Measurements from ENCODE around the gene NDUFV1.
"Not testable (repeated sequence)": the region's sequence is repeated elsewhere in the genome, so short reads cannot be mapped to it uniquely, and the experiment has no call there.

Gene NDUFV1

DNA sequence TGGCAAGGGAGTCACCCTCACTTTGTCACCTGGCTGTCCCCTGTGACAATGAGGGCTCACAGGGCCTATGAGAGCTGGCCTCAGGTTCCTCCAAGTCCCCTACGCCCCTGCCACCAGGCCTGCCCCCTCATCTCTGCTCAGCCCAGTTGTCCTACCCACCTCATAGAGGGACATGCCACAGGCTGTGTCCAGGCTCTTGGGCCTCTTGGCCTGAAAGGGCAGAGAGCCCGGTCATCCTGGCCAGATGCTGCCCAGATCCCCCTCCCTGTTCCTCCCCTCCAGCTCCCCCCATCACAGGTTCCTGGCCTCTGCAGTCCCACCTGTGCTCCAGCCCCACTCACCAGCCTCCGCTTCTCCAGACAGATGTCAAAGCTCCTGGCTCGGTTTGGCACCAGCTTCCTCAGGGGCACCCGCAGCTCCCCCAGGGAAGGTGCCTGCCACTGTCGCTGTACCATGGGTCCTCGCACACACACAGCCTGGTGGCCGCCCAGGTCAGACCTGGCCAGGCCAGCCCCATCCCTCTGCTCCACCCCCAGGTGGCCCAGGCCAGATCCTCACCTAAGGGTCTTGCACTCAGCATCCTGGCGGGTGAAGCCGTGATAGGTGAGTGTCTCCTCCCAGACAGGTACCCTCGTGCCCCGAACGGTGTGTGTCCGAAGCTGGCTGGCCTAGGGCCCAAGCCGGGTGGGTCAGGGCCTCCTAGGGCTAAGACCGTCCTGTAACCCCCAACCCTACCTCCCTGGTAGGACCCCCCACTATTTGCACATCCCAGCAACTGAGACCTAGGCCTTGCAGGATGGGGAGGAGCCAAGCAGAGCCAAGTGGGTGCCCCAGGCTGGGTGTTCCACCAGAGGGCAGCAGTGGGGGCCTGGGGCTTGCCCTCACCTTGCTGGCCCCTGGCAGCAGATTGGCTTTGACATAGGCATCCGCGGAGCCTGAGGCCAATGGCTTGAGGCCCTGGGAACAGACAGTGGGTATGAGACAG is 8.3 kb downstream of the NDUFV1 start:
- no peak for TF ChIP-seq TAF1 (IDR thresholded peaks at IDR 0.05; ENCODE audit: borderline replicate concordance, low read depth, low read length)
- no peak for TF ChIP-seq POLR2A (IDR thresholded peaks at IDR 0.05; ENCODE audit: low read depth, low read length)
- no peak for TF ChIP-seq POLR2AphosphoS5 (IDR thresholded peaks at IDR 0.05; ENCODE audit: low read depth, low read length)
- FAIRE-seq (peak; percentile 91), DNase-seq (ENCODE audit: insufficient read length) (peak; percentile 56)

DNA sequence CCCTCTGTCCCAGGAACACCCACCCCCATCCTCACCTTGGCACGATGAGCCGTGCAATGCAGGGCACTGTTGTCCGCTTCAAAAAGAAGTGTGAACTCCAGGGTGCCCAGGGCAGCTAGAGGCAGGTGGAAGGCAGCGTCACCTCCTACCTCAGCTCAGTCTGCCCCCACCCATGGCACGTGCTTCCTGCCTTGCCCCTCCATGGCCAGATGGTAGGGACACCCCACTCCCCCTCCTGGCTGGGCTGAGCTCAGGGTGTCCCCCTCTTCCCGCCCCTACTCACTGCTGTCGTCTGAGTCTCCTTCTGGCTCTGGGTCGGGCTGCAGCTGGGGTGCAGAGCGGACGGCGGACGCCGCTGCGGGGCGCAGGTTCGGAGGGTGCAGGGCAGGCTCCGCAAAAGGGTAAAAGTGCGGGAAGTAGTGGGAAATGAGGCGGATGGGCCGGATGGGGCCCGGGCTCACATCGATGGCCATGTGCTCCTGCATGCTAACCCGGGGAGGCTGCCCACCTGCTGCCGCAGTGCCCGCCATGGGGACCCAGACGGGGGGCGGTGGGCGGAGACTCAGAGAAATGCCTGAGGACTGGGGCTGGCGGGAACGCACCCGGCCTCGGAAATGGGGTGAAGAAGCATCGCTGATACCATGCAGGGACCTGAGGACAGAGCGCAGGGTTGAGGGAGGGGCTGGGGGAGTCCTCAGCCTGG is 9.1 kb downstream of the NDUFV1 start:
- FAIRE-seq (no peak), DNase-seq (ENCODE audit: insufficient read length) (no peak)

DNA sequence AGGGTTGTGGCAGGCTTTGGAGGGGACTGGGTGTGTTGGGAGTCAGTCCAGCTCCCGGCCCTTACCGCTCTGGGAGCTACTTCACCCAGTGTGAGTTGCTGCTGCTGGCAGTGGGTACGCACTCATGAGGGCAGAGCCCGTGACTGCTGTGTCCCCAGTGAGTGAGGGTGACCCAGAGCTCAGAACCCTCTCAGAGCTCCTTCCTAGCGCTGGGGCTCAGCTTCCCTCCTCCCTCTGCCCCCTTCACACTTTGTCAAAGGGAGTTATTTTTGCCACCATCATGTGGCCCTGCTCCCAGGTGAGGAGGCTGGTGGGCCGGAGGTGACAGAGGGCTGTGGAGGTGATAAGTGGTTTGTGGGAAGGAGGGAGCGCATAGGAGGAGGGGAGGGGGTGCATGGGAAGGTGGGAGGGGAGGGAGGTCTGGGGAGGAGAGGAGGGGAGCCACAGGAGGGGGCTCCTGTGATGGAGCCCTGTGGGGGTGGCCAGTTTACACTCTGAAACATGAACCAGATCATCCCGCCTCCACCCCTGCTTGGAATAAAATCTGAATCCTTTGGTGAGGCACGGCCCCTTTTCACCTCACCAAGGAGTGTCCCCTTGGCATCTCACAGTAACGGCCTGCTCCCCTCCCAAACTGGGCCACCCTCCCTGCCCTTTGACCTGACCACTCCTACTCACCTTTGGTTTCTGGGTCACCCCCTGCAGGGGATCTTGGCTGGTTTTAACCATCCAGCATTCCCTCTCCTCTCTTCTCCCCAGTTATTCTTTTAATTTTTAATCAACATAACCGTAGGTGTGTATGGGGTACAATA is 9.9 kb downstream of the NDUFV1 start:
- no peak for FAIRE-seq

More for the DNA sequence above, 9.1 kb downstream of the NDUFV1 start:
- TF ChIP-seq TAF1 (IDR thresholded peaks at IDR 0.05; ENCODE audit: borderline replicate concordance, low read depth, low read length) (no peak), POLR2A (IDR thresholded peaks at IDR 0.05; ENCODE audit: low read depth, low read length) (no peak), POLR2AphosphoS5 (IDR thresholded peaks at IDR 0.05; ENCODE audit: low read depth, low read length) (no peak)

DNA sequence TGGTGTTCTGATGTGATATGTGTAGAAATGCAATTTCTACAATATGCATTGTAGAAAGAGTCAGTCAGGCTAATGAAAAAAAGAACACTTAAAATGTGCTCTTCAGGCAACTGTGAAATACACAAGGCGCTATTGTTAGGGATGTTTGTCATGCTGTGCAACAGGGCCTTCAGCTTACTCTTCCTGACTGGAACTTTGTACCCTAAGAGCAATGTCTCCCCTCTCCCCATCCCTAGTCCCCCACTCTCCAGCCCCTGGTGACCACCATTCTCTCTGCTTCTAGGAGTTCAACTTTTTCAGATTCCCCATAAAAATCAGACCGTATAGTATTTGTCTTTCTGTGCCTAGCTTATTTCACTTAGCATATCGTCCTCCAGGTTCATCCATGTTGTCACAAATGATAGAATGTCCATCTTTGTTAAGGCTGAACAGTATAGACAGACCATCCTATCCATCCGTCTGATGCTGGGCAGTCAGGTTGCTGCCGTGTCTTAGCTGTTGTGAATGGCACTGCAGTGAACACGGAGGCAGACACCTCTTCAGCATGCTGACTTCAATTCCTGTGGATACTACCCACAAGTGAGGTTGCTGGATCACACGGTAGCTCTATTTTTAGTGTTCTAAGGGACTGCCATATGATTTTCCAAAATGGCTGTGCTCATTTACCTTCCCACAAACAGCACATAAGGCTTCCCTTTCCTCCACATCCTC is 10.7 kb downstream of the NDUFV1 start:
- no peak for TF ChIP-seq POLR2AphosphoS5 (IDR thresholded peaks at IDR 0.05; ENCODE audit: low read depth, low read length)
- TF ChIP-seq TAF1 (IDR thresholded peaks at IDR 0.05; ENCODE audit: borderline replicate concordance, low read depth, low read length) = no peak
- no peak for TF ChIP-seq POLR2A (IDR thresholded peaks at IDR 0.05; ENCODE audit: low read depth, low read length)
- FAIRE-seq = no peak

More for the DNA sequence above, 9.9 kb downstream of the NDUFV1 start:
- no peak for DNase-seq (ENCODE audit: insufficient read length)
- no peak for TF ChIP-seq TAF1 (IDR thresholded peaks at IDR 0.05; ENCODE audit: borderline replicate concordance, low read depth, low read length)
- no peak for TF ChIP-seq POLR2AphosphoS5 (IDR thresholded peaks at IDR 0.05; ENCODE audit: low read depth, low read length)
- TF ChIP-seq POLR2A (IDR thresholded peaks at IDR 0.05; ENCODE audit: low read depth, low read length) = no peak

GRCh38 chr11:67618901-67619659 is 12.3 kb downstream of the NDUFV1 start:
- DNase-seq (ENCODE audit: insufficient read length); FAIRE-seq: not testable (repeated sequence)

More for the DNA sequence above, 10.7 kb downstream of the NDUFV1 start:
- no peak for DNase-seq (ENCODE audit: insufficient read length)

GRCh38 chr11:67619683-67620618 is 13.2 kb downstream of the NDUFV1 start:
- not testable (repeated sequence) for FAIRE-seq; DNase-seq (ENCODE audit: insufficient read length)

DNA sequence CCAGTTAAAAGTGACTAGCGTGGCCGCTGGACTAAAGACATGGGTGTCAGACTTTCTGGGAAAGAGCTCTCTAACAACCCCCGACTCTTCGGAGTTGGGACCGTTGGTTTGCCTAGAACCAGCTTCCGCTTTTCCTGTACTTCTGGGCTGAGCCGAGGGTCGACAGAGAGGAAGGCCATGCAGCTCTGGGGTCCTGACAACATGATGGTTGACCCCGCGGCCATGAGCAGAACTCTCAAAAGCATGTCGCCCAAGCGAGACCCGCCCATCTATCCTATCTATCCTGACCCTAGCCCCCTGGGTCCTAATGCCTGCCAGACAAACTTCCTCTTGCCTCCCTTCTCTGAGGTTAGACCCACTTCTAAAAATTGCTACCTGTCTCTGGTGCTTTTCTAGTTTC is 13.9 kb downstream of the NDUFV1 start:
- FAIRE-seq = not testable (repeated sequence)

DNA sequence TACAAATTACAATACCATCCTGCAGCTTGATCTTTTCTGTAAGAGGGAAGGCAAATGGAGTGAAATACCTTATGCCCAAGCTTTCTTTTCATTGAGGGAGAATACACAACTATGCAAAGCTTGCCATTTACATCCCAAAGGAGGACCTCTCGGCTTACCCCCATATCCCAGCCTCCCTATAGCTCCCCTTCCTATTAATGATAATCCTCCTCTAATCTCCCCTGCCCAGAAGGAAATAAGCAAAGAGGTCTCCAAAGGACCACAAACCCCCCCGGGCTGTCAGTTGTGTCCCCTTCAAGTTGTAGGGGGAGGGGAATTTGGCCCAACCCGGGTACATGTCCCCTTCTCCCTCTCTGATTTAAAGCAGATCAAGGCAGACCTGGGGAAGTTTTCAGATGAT is 15.2 kb downstream of the NDUFV1 start:
- DNase-seq (ENCODE audit: insufficient read length); FAIRE-seq: not testable (repeated sequence)

More for the DNA sequence above, 13.9 kb downstream of the NDUFV1 start:
- DNase-seq (ENCODE audit: insufficient read length) = not testable (repeated sequence)

DNA sequence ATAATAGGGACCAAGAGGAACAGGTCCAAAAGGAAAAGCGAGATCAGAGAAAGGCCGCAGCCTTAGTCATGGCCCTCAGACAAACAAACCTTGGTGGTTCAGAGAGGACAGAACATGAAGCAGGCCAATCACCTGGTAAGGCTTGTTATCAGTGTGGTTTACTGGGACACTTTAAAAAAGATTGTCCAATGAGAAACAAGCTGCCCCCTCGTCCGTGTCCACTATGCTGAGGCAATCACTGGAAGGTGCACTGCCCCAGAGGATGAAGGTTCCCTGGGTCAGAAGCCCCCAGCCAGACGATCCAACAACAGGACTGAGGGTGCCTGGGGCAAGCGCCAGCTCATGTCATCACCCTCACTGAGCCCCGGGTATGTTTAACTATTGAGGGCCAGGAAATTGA is 16.2 kb downstream of the NDUFV1 start:
- not testable (repeated sequence) for FAIRE-seq; DNase-seq (ENCODE audit: insufficient read length)

- DNase-seq (ENCODE audit: insufficient read length); FAIRE-seq: not testable (repeated sequence)
Observed at GRCh38 chr11:67623795-67624194, 17.1 kb downstream of the NDUFV1 start.

DNA sequence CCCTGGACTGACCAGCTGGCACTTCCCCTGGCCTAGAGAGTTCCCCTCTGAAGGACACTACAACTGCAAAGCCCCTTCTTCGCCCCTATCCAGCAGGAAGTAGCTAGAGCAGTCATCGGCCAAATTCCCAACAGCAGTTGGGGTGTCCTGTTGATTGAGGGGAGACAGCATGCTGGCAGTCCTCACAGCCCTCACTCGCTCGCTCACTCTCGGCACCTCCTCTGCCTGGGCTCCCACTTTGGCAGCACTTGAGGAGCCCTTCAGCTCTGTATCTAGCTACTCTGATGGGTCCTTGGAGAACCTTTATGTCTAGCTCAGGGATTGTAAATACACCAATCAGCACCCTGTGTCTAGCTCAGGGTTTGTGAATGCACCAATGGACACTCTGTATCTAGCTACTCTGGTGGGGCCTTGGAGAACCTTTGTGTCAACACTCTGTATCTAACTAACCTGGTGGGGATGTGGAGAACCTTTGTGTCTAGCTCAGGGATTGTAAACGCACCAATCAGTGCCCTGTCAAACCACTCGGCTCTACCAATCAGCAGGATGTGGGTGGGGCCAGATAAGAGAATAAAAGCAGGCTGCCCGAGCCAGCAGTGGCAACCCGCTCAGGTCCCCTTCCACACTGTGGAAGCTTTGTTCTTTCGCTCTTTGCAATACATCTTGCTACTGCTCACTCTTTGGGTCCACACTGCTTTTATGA is 19.5 kb downstream of the NDUFV1 start:
- not testable (repeated sequence) for DNase-seq (ENCODE audit: insufficient read length); FAIRE-seq
